ENCODE data around the gene KLHL40. TPM values are rescaled to one million over a fixed set of nuclear protein-coding genes. Genes with fewer than 3 reads are reported as not detected.

The KLHL40 gene
- total and polyA plus RNA-seq, 9 of the 15 experiments (the other 6 are each of a cell fraction or from before 2014, with no cell fraction given): not detected

DNA sequence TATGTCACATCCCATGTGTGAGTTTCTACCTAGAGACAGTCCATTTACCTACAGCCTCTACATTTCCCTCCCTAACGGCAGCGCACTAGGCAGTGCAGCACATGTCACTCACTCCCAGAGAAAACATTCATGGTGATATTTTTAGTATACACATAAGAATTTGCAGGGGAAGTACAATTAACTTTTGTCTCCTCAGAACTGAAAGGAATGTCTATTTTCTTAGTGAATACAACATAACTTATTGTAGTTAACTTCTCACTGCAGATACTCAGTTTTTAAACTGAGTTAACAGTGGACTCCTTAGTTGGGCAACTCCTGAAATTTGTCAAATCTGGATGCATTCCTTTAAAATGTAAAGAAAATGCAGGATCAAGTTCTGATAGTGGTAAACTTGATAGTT, 36.3 kb upstream of the KLHL40 start:
- peaks cover 50% of the 10 kb centered on the region for H3K36me3 ChIP-seq (ENCODE audit: control insufficient read depth, insufficient read depth, low read length)
- intact Hi-C loops (cut with micrococcal nuclease) (no loop called here), in situ Hi-C loops (cut with MboI) (no loop called here)
- H4K20me1 ChIP-seq (replicated peaks; ENCODE audit: control insufficient read depth, insufficient read depth, low read length): no peaks in the 10 kb centered on the region
- ChIA-PET CTCF (ENCODE audit: low intra/inter-chr PET ratio) (no interaction called here), POLR2A (interaction anchor here (1.2 to 1.3 kb wide), 2 partner anchors 10 to 13 kb away, joined by 3 to 4 read pairs; no protein-coding TSS in a partner anchor)
- no peak for TF ChIP-seq HNRNPLL (IDR thresholded peaks at IDR 0.05; ENCODE audit: low read depth, low read length, poor library complexity, severe bottlenecking)
- TF ChIP-seq RBM17 (IDR thresholded peaks at IDR 0.05; ENCODE audit: borderline replicate concordance, low read depth, low read length): no peak
- TF ChIP-seq, protein P1, sequence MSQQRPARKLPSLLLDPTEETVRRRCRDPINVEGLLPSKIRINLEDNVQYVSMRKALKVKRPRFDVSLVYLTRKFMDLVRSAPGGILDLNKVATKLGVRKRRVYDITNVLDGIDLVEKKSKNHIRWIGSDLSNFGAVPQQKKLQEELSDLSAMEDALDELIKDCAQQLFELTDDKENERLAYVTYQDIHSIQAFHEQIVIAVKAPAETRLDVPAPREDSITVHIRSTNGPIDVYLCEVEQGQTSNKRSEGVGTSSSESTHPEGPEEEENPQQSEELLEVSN (IDR thresholded peaks at IDR 0.05; ENCODE audit: borderline replicate concordance in 1 of 2, extremely low read depth in 1 of 2, insufficient read depth in 1 of 2, insufficient read length in 1 of 2, low read depth in 1 of 2, low read length in 1 of 2, poor library complexity in 1 of 2, severe bottlenecking in 1 of 2): no peak
- TF ChIP-seq STAT5A (IDR thresholded peaks at IDR 0.05; ENCODE audit: borderline replicate concordance, low read length): 0 out of 2 replicates have a peak, but pooled peaks have one; percentile 6
- no peaks in the 10 kb centered on the region for H3K79me2 ChIP-seq (ENCODE audit: control insufficient read depth, insufficient read depth, low read length)
- FAIRE-seq (no peak), ATAC-seq (no peak), DNase-seq (ENCODE audit: extremely low read depth in 1 of 4, low spot score in 3 of 4) (no peak)
- no peak overlapping the region for H3K9ac ChIP-seq (ENCODE audit: insufficient read depth in 1 of 2, low read depth in 2 of 2, low read length in 2 of 2)
- H2AFZ ChIP-seq (ENCODE audit: low read depth, low read length): no peak overlapping the region
- no peak overlapping the region for H3K4me3 ChIP-seq
- no peaks in the 10 kb centered on the region for H3K27me3 ChIP-seq (ENCODE audit: control insufficient read depth in 2 of 2, insufficient read depth in 2 of 2, low read length in 2 of 2)
- no TSS peak for BruUV-seq (replicated peaks)
- H3K9me1 ChIP-seq (ENCODE audit: control insufficient read depth, insufficient read depth, low read length): peaks cover 4% of the 10 kb centered on the region
- H3K4me2 ChIP-seq (ENCODE audit: insufficient read depth, low read length): no peak overlapping the region
- H3K4me1 ChIP-seq (replicated peaks in 1 of 2; ENCODE audit: control insufficient read depth in 2 of 2, insufficient read depth in 2 of 2, low read length in 2 of 2): peaks cover 13 to 21% of the 10 kb centered on the region in 2 experiments
- no peak overlapping the region for H3K27ac ChIP-seq (ENCODE audit: extremely low read depth, low read depth, low read length)
- H3K9me3 ChIP-seq (replicated peaks; ENCODE audit: control insufficient read depth, insufficient read depth, low read depth, low read length): no peaks in the 10 kb centered on the region
- WGBS (ENCODE audit: insufficient coverage, low coverage, missing lambda C conversion rate): 97% methylated on average over 2 of the region's 2 CpGs
